Fibroblast of skin of left biceps (primary cell): ENCODE measurements around the gene PUSL1.

Source experiments
- DNase-seq, 2 experiments: peaks; one replicate each; pipeline ENCODE4 v3.0.0-alpha.2; 2013; ENCODE audit warnings: low read depth in 2 of 2

Gene PUSL1, protein sequence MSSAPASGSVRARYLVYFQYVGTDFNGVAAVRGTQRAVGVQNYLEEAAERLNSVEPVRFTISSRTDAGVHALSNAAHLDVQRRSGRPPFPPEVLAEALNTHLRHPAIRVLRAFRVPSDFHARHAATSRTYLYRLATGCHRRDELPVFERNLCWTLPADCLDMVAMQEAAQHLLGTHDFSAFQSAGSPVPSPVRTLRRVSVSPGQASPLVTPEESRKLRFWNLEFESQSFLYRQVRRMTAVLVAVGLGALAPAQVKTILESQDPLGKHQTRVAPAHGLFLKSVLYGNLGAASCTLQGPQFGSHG

DNA sequence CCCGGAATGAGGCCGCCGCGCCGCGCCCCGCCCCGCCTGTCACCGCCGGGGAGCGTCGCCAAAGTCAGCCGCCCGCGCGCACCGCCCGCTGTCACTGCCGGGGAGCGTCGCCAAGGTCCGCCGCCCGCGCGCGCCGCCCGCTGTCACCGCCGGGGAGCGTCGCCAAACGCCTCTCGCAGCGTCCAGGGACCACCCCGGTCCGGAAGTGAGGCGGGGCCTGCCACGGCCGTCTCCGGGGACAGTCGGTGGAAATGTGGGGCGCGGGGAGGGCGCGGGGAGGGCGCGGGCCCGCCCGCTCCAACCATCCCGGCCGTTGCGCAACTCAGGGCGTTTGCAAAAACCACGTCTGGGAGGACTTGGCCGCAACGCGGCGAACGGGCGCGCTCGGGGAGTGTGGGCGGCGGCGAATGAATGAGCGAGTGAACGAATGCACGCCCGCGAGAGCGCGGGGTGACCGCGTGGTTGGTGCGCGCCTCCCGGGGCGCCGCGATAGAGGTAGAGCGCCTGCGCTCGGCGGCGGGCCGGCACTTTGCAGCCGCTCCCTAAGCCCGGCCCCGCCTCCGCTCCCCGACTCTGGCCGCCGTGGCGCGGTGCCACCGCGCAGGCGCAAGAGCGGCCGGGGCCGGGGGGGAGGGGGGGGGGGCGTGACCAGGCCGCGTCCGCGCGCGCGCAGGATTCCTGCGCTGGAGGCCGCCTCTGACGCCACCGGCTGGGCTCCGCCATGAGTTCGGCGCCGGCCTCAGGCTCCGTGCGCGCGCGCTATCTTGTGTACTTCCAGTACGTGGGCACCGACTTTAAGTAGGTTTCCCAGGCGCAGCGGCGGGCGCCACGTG is at the start of gene PUSL1, which contains the start of gene ACAP3:
Gene PUSL1, plus strand, starts transcription at position 675 of the 833 bp plus-strand sequence. Its CDS starts 47 bp downstream, at position 722.
Gene ACAP3, minus strand, starts transcription at position 8 of the 833 bp plus-strand sequence. CDS start 115 bp downstream, outside the sequence.
- peak; percentile 86 to 89 for DNase-seq

DNA sequence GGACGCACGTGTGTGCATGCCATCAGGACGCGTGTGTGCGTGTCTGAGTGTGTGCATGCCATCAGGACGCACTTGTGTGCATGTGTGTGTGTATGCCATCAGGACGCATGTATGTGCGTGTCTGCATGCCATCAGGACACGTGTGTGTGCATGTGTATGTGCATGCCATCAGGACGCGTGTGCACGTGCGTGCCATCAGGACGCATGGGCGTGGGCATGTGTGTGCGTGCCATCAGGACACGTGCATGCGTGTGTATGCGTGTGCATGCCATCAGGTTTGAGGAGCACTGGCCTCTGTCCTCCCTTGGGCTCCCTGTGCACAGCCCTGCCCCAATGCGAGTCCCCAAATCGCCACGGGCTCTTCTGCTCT is 49.3 kb upstream of the PUSL1 start:
- no peak for DNase-seq

DNA sequence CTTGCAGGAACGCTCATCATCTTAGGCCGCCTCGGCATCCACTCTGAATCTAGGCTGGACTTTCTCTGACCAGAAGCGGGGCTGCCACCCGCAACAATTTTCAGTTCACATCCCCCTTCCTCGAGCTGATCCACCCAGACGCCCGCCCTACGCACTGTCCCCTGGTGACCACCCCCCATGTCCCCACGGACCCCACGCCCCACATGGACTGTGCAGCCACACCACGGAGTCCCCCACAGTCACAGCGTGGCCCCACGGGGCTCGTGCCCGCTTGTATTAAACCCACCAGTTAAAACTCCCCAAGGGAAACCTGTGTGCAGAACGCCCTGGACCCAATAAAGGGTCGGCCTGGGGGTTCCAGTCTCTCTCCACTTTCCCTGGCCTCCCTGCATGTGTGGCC is 48.9 kb upstream of the PUSL1 start:
- no peak for DNase-seq

DNA sequence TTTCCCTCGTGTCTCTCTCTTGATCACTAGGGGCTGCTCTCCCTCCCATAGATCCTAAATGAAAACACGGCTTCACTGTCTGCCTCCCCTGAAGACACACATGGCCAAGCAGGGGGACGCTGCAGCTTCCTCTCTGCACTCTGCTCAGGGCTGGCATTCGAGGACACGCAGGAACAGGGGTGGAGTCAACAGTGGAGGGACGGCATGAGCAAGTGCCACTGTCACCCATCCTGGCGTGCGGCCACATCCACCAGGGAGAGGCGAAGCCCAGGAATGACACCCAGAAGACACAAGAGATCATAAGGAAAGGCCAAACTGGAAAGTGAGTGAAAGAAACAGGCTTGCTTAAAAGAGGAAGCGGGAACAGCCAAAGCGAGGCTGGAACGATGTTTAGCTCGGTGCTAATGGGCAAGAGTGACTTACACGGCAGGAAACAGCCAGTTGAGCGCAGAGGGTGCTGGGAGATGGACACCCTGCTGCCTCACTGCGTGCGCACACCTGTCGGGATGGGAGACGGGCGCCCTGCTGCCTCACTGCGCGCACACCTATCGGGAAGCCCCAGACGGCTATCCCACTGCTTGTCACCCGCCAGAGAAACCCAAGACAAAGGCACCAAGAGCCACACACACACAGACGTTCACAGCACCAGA is 48.3 kb upstream of the PUSL1 start:
- no peak for DNase-seq

DNA sequence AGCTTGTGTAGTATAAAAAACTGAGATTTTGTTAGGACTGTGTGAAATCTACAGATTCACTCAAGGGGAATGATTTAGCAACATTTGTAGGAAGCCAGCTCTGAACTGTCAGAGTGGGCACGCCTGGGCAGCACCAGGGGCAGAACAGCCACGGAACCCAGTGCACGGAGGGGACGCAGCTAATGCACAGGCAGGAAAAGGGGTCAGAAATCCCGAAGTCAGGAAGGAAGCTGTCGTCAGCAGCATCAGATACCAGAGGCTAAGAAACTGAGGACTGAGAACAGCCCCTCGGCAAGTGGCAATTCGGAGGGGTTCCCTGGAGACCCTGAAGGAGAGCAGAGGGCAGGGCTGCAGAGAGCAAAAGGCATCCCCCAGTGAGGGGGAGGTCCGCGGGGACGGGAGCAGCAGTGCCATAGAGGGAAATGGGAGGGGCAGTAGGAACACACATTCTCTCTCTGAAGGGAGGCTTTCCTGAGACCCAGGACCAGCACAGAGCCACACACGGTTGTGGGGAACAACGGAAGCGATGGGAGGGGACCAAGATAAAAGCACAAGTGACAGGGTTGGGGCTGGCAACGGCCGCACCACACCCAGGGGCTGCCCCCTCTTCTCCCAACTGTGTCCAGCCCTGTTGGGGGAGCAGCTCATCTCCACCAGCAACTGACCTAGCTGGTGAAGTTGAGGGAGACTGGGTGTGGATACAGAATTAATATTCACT is 47.4 kb upstream of the PUSL1 start:
- no peak for DNase-seq

DNA sequence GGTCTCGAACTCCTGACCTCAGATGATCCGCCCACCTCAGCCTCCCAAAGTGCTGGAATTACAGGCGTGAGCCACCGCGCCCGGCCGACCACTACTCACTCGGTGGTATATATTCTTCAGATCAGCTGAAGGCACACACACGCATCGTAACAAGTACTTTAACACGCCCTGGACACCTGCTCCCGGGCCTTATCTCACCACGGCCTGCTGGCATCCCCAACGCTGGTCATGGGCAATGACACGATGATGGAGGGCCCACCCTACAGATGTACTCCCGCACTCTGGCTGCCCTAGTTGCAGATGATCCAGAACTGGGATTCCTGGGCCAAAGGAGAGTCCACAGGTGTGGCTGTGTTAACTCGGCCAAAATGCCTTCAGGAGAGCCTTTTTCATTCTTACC is 46.3 kb upstream of the PUSL1 start:
- no peak for DNase-seq

DNA sequence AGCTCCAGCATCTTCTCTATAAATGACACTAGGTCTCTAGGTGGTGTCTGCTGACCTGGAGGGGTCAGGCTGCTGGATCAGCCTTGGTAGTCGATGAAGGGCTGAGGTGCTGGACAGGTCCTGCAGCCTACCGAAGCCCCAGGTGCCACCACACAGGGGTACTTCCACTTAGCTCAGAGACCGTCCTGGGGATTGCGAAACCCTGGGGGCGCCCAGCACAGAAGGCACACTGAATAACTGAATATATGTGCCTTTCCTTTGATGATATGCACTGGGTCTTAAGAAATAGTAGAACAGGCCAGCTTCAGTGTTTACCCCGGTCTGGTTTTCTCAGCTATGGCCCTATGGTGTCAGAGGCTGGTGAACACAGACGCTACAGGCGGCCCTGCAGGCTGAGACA is 45.6 kb upstream of the PUSL1 start:
- no peak for DNase-seq

DNA sequence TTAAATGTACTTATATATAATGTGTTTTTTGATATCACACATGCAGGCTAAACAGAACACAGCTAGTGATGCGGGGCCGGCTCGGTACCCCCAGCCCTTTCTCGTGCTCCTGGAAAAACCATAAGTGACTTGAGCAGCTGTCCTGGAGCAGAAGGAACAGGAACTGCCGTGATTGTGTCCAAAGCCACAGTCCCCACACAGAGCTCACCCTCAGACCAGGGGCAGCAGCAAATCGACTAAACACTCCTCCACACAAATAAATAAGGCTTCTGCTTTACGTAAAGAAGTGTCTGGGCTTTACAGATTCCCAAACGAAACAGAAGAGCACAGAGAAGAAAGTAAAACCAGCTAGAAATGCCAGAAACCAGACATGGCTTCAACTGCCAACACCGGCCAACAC is 44.4 kb upstream of the PUSL1 start:
- DNase-seq: no peak

DNA sequence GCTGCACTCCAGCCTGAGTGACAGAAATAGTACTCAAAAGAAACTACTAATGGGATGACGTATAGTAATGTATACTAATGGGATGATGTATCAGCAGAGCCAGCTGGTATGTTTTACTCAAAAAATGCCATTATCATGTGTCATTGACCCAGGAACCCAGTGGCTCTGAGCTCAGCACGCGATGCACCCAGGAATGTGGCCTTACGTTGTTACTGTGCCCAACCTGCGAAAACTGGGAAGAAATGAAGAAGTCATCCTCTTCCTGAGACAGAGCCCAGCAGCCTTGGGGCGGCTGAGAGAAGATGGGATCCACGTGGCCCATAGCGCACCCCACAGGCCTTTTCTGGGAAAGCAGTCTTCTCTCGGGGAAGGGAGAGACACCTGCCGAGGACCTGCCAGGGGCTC is 43.5 kb upstream of the PUSL1 start:
- peak; percentile 93 to 95 for DNase-seq

DNA sequence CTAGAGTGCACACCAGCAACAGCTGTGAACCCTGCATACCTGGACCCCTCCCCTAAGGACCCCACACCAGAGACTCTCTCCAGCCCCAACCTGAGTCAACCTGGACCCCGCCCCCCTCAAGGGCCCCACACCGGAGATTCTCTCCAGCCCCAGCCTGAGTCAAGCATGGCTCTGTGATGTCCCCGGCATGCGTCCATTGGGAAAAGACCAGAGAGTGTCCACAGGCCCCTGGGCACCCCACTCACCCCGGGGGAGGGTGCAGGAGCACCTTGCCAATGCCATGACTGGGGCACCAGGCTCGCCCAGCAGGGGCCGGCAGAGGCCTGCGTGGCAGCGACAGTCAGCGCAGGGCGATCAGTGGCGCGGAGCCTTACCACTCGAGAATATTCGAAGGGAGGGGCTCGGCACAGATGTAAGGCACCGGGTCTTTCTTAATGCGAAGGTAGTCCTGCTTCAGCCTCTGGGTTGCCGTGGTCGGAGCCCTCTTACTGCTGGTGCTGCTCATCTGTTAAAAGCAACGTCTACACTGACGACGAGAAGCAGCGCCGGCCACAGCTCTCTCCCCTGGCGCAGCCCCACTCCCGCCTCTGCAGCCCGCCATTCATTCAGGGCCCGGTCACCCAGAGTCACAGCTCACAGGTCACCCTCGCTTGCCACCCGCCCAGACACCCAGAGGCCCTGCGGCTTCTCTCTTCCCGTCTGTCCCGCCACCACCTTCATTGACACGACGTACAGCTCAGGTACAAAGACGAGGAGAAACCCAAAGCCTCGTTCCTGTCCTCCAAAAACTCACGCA is 40.7 kb upstream of the PUSL1 start:
- no peak for DNase-seq

DNA sequence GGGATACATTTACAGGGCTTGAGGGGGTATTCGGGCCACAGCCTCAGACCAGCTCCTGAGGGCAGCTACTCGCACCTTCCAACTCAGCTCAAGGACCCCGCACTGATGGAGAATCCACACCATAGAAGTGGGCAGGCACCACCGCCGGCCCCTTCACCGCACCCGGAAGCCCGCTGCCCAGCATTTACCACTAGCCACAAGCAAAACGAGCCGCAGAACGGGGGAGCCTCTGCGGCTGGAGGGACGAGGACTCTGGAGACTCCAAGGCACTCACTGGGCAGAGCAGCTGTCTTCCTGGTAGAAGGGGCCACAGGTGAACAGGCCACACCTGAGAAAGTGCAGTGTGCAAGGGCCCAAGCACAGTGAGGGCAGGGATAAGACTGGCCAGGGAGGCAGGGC is 40.1 kb upstream of the PUSL1 start:
- DNase-seq: no peak

DNA sequence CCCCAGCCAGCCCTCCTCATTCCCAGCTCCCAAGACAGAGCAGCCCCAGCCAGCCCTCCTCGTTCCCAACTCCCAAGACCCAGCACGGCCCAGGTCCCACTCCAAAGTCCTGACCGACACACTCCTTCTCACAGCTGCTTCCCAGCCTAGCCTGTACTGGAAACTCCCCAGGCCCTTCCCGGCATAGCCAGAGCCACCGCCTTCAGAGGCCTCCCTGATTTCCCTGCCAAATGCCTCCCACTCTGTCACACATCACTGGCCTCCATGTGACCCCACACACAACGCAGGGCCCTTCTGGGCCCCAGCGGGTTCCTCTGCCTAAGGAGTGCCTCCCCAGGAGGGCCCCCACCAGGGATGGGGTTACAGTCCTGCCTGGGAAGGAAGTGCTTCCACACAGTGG is 37.6 kb upstream of the PUSL1 start:
- no peak for DNase-seq

DNA sequence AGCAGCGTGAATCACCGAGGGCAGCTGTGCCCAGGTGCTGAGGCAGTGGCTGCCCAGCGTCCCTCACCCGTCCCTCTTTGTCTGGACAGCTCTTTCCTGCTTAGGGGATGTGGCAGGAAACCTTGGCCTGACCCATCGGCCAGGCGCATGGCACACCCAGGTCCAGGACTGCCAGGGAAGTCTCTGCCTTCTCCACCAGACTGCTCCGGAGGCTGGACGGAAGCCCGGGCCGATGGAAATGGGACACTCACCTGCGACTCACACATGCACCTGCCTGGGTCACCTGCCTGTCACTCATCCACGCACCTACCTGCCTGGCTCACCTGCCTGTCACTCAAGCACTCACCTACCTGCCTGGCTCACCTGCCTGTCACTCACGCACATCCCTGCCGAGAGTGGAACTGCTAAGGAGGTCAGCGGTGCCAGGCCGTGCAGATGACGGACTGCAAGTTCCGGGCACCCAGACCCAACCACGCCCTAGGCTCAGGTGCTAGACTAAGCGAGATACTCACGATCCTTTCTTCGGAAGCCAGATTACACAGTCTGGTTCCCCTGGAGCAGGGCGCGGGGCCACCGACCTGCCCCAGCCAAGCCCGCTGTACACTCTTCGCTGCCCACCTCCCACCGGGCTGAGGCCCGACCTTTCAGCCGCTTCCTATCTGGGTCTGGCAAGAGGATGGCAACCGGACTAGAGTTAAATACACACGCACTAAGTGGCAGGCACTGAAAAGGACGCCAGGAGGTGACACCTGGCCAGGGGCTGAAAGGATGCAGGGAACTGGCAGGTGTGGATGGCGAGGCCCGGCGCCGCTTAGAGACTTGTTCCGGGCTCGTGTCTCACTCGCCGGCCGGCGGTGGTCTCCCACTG is 35.8 kb upstream of the PUSL1 start:
- no peak for DNase-seq

DNA sequence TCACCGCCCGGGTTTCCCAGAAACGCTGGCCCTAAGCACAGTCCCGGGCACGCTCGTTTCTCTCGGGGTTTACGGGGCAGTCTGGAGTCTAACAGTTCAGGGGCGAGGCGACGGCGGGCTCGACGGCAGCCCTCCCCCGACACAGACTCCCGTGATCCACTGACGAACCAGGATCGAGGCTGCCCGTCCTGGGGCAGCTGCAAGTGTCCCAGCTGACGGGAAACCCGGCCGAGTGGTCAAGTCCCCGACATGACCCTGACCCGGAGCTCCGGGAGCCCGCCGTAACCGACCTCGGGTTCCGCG is 35.2 kb upstream of the PUSL1 start:
- no peak for DNase-seq

DNA sequence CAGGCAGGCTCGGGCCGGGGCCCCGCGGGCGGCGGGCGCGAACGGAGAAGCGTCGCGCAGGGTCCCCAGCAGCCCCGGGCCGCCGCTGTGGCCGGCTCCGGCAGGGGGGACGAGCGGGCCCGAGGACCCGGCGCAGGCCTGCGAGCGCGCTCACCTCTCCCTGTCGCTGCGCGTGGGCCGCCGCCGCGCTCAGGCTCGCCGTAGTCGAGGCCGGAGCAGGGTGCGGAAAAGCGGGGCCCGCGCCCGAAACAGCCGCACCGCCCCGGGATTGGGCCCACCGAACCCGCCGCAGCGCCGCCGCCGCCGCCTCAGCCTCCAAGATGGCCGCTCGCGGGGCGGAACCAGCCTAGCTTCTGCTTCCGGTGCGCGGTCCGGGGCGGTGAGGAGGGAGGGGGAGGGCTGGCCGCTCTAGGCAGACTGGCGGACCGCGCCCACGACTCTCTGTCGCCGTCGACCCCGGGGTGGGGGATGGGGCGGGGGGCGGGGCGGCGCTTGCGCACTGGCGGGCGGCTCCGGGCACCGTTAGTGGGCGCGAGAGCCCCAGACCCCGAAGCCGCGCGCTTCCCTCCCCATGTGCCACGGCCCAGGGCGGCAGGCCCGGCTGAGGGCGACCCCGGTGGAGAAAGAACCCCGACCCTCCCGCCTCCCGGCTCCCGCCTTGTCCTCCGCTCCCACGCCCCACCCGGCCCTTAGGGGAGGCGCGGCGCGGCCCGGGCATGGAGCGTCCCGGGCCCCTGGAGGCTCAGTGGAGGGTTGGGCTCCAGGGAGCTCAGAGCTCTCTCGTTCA is 34.7 kb upstream of the PUSL1 start, which contains the start of gene UBE2J2:
Gene UBE2J2, minus strand, starts transcription at position 343 of the 787 bp plus-strand sequence. CDS start 5,862 bp downstream, outside the sequence.
- peak; percentile 68 to 70 for DNase-seq

DNA sequence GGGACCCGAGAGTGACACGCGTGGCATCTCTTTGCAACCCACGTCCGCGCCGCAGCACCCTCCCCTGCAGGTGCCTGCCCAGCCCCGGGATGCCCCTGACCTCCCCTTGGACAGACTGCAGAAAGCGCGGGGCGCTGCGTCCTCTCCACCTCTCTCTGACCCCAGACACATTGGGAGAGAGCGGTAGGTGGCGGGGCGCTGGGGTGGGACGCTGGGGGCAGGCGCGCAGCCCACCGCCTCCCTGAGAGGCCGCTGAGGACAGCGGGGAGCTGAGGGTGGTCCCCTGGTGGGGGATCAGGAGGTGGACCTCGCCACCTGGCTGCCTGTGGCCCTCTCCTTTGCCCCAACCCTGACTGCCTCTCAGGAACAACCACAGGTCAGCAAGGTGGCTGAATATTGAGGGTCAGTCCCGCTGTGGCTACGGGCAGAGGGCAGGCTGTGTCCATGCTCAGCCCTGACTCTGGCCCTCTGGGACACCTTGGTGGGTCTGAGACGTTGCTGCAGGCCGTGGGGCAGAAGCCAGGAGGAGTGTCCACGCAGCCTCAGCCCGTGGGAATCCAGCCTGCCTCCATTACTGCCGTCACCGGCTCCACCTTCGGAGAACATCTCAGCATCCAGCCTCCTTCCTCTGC is 34.0 kb upstream of the PUSL1 start:
- DNase-seq: no peak

DNA sequence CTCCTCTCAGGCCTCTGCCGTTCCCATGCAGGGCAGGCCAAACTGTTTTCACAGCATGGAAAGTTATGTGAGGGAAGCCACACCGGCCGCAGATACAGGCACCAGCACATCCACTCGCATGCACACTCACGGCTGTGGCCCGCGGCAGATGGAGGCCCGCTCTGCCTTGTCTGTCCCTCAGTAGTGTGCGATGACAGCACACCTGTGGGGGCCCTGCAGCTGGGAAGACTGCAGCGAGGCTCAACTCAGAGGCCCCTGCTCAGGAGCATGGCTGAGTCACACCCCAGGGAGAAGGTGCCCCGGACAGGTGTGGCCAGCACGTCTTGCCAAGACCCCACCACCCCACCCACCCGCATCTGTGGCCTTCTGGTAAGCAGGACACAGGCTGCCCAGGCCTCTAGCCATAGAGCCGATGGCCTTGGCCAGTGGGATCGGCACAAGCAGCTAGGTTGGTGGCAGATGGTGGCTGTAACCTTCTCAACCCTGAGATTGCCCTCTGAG is 33.4 kb upstream of the PUSL1 start:
- no peak for DNase-seq

DNA sequence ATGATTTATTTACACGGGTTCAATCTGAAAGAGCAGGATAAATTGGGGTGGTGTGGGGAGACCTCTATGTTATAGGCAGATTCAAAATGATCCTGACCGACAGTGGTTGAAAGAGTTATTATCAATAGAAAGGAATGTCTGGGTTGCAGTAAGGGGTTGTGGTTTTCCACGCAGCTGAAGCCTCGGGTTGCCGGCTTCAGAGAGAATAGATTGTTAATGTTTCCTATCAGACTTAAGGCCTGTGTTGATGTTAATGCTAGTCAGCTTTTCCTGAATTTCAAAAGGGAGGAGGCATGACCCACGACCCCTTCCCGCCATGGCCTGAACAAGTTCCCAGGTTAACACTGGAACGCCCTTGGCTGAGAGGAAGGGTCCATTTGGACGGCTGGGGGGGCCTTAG is 32.6 kb upstream of the PUSL1 start:
- DNase-seq: no peak

DNA sequence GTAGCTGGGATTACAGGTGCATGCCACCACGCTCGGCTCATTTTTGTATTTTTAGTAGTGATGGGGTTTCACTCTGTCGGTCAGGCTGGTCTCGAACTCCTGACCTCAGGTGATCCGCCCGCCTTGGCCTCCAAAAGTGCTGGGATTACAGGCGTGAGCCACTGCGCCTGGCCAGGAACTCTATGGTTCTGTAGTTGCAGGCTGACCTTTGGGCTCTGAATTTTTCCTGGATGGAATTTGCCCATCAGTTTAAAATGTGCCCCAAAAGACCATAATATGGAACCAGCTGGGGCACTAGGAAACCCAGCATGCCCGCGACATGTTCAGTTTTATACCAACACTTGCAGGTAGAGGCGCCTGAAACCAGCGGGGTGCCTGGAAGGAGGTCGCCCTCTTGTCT is 29.8 kb upstream of the PUSL1 start:
- DNase-seq: no peak
